ENCODE measurements around the gene CD163L1. TPM values are rescaled to one million over a fixed set of nuclear protein-coding genes. Genes with fewer than 3 reads are reported as not detected.
A peak's percentile ranks its signal among the peaks of the same experiment; 100 is the strongest.

The CD163L1 gene
- total RNA-seq, 4 donors from 2014 or later, result 2.6 to 8.4 (median 5.6) TPM

- TF ChIP-seq CTCF (IDR thresholded peaks at IDR 0.05), result peak in 1 of 3 donors; percentile 37
- no peak for ATAC-seq (ENCODE audit: low FRiP score)
Observed at GRCh38 chr12:7460375-7461259, 16.7 kb upstream of the CD163L1 start.

GRCh38 chr12:7459973-7460372 lies 16.0 kb upstream of the CD163L1 start:
- no peak for TF ChIP-seq CTCF (IDR thresholded peaks at IDR 0.05)
- no peak for DNase-seq (ENCODE audit: low spot score)
- no peak for ATAC-seq (ENCODE audit: low FRiP score)

More at GRCh38 chr12:7460375-7461259, 16.7 kb upstream of the CD163L1 start:
- DNase-seq (ENCODE audit: low spot score), result no peak

- no peak for ATAC-seq (ENCODE audit: low FRiP score)
- no peak for DNase-seq (ENCODE audit: low spot score)
- TF ChIP-seq CTCF (IDR thresholded peaks at IDR 0.05), result no peak
Observed at GRCh38 chr12:7451756-7452155, 7.8 kb upstream of the CD163L1 start.

DNA sequence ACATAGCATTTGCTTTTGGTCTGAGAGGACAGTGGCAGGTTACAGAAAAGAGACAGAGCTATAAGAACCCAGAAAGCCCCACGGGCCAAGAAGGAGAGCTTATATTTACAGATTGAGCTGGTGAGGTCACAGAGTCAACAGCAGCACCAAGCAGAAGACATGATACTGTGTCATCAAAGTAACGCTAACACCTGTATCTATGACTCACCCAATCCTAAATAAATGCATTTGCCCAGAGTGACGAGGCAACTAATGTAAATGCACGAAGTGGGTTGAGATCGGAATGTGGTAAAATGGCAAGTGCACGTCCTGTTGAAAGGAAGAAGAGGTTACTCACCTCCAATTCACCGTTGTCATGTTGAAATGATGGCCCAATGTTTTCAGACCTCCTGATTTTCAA lies 6.7 kb upstream of the CD163L1 start:
- TF ChIP-seq CTCF (IDR thresholded peaks at IDR 0.05), result no peak
- ATAC-seq (ENCODE audit: low FRiP score), result no peak
- DNase-seq (ENCODE audit: low spot score), result no peak

DNA sequence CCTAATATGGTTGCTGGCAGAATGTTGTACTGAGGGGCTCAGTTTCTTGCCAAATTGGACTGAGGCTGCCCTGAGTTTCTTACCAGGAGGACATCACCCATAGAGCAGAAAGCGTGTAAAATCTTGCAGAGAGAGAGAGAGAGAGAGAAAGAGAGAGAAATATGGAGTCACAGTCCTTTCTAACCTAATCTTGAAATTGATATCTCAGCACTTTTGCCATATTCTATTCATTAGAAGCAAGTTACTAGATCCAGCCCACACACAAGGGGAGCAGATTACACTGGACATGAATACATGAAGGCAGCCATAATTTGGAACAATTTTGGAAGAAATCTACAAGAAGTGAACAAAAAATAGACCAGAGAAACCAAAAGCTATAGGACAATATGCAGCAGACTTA lies 4.1 kb upstream of the CD163L1 start:
- ATAC-seq (ENCODE audit: low FRiP score) (no peak), DNase-seq (ENCODE audit: low spot score) (no peak)
- no peak for TF ChIP-seq CTCF (IDR thresholded peaks at IDR 0.05)

DNA sequence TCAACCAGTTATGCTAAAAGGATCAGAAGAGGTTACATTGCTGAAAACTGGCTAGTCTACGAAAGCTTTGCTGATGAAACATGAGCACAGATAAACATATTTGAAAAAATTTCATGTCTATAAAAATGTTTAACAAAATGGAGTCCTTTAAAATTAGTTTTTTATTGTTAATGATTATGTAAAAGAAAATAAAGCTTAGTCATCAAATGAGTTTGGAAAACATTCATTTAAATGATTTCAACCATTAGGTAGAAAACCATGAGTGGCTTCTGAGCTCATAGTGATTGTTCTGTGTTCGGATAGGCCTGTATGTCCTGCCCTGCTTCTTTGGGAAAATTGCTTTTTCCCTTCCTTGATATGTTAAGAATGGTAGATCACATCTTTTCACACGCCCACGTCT lies 584 bp upstream of the CD163L1 start:
- DNase-seq (ENCODE audit: low spot score), result no peak
- no peak for ATAC-seq (ENCODE audit: low FRiP score)
- no peak for TF ChIP-seq CTCF (IDR thresholded peaks at IDR 0.05)

- no peak for DNase-seq (ENCODE audit: low spot score)
- no peak for ATAC-seq (ENCODE audit: low FRiP score)
- TF ChIP-seq CTCF (IDR thresholded peaks at IDR 0.05), result no peak
Observed at GRCh38 chr12:7441216-7441615, 2.7 kb downstream of the CD163L1 start.

All from omental fat pad (tissue), 4 donors.